Panc1 (cell line): Measurements from ENCODE around the gene MAD1L1. TPM values are rescaled to one million over a fixed set of nuclear protein-coding genes. Genes with fewer than 3 reads are reported as not detected.

ENCODE experiments used
- ATAC-seq: fragments of 200-7000 bp; cut with Tn5 transposase; 2 replicates; pipeline ENCODE4 v1.9.1; 2020; ENCODE audit warnings: mild to moderate bottlenecking, moderate library complexity
- BruUV-seq: library from RNA; stranded (reverse); fragments of 400-500 nt; replicated peaks from 2 replicates; lab custom pipeline; 2021; lab: Mats Ljungman, UMichigan
- CTCF ChIA-PET: fragments of 300-600 bp; sonication (Branson Sonifier 250); formaldehyde crosslinking; loops from one replicate; lab custom pipeline; 2022; ENCODE audit warnings: antibody characterized with exemption; lab: Charles Lee
- POLR2A ChIA-PET: fragments of 300-600 bp; sonication (Branson Sonifier 250); formaldehyde crosslinking; loops from one replicate; lab custom pipeline; 2022; ENCODE audit warnings: antibody characterized with exemption; lab: Charles Lee
- DNase-seq: peaks from one replicate; pipeline ENCODE4 v3.0.0-alpha.2; 2010; ENCODE audit warnings: low read depth, low spot score
- H3K27ac ChIP-seq: 2 replicates; pipeline ENCODE4 v1.5.1; 2011; ENCODE audit warnings: mild to moderate bottlenecking, low read length, inconsistent platforms
- H3K27me3 ChIP-seq: fragments of 200-500 bp; sonication (Bioruptor generic); 2 replicates; pipeline ENCODE4 v1.6.0; 2014; ENCODE audit warnings: low read length, inconsistent platforms; ENCODE audit not compliant: control insufficient read depth, insufficient read depth
- H3K36me3 ChIP-seq: fragments of 200-500 bp; sonication (Bioruptor generic); 2 replicates; pipeline ENCODE4 v1.5.1; 2014; ENCODE audit warnings: inconsistent platforms, mild to moderate bottlenecking, low read length, moderate library complexity; ENCODE audit not compliant: control insufficient read depth, insufficient read depth
- H3K4me1 ChIP-seq: 2 replicates; pipeline ENCODE4 v1.5.1; 2011; ENCODE audit warnings: inconsistent platforms, mild to moderate bottlenecking, low read length, moderate library complexity; ENCODE audit not compliant: control insufficient read depth, insufficient read depth
- H3K4me3 ChIP-seq, 2 experiments: 2 replicates each; pipeline ENCODE4 v1.5.1; 2011 to 2012; ENCODE audit warnings: low read depth in 2 of 2, low read length in 2 of 2, mild to moderate bottlenecking in 2 of 2, inconsistent platforms in 1 of 2, moderate library complexity in 1 of 2
- H3K9me3 ChIP-seq: fragments of 200-500 bp; sonication (Bioruptor generic); 2 replicates; pipeline ENCODE4 v1.5.1; 2014; ENCODE audit warnings: low read depth, mild to moderate bottlenecking, inconsistent platforms, low read length, moderate library complexity; ENCODE audit not compliant: control insufficient read depth, insufficient read depth
- POLR2AphosphoS5 ChIP-seq: IDR thresholded peaks from 2 replicates; pipeline ENCODE4 v1.6.1; 2012; ENCODE audit warnings: mild to moderate bottlenecking, low read depth, low read length, moderate library complexity
- SIN3A ChIP-seq: IDR thresholded peaks from 2 replicates; pipeline ENCODE4 v1.6.1; 2012; ENCODE audit warnings: low read depth, mild to moderate bottlenecking, low read length, moderate library complexity, borderline replicate concordance; ENCODE audit not compliant: insufficient read depth
- TCF7L2 ChIP-seq: IDR thresholded peaks from 2 replicates; pipeline ENCODE4 v1.6.1; 2011; ENCODE audit warnings: mild to moderate bottlenecking, low read depth, low read length, inconsistent platforms
- in situ Hi-C: cut with HindIII; loops from 2 replicates; pipeline ENCODE4 v1.10.0; 2016; ENCODE audit warnings: low sequenced_read_pairs, low pct_unique_long_range_greater_than_20kb
- intact Hi-C: fragments of 100-400 bp; cut with micrococcal nuclease; formaldehyde crosslinking; loops from one replicate; pipeline ENCODE4 v1.10.0; 2022; ENCODE audit not compliant: unreplicated experiment
- total RNA-seq: library from RNA; stranded (reverse); gene quantifications from one replicate; pipeline ENCODE4 v1.2.1, GENCODE V29; 2021; ENCODE audit not compliant: unreplicated experiment
- TF ChIP-seq, protein P1 (sequence below), 2 experiments: IDR thresholded peaks; 2 replicates each; pipeline ENCODE4 v1.6.1; 2011 to 2012; ENCODE audit warnings: low read depth in 2 of 2, control low read depth in 1 of 2, low read length in 1 of 2, mild to moderate bottlenecking in 1 of 2, moderate library complexity in 1 of 2; ENCODE audit not compliant: insufficient read depth in 1 of 2
- TF ChIP-seq, protein P2 (sequence below): fragments of 450-650 bp; IDR thresholded peaks from 2 replicates; pipeline ENCODE4 v1.5.1; 2017; ENCODE audit warnings: mild to moderate bottlenecking

The MAD1L1 gene
- total RNA-seq, 1 experiment from 2014 or later = 70.8 TPM

GRCh38 chr7:2224934-2225333 lies 7.8 kb downstream of the MAD1L1 start:
- ATAC-seq (no peak), DNase-seq (no peak)
- intact Hi-C loops = no loop called here
- no peaks in the 10 kb centered on the region for H3K9me3 ChIP-seq
- H3K27me3 ChIP-seq = no peaks in the 10 kb centered on the region
- TF ChIP-seq, protein P1, sequence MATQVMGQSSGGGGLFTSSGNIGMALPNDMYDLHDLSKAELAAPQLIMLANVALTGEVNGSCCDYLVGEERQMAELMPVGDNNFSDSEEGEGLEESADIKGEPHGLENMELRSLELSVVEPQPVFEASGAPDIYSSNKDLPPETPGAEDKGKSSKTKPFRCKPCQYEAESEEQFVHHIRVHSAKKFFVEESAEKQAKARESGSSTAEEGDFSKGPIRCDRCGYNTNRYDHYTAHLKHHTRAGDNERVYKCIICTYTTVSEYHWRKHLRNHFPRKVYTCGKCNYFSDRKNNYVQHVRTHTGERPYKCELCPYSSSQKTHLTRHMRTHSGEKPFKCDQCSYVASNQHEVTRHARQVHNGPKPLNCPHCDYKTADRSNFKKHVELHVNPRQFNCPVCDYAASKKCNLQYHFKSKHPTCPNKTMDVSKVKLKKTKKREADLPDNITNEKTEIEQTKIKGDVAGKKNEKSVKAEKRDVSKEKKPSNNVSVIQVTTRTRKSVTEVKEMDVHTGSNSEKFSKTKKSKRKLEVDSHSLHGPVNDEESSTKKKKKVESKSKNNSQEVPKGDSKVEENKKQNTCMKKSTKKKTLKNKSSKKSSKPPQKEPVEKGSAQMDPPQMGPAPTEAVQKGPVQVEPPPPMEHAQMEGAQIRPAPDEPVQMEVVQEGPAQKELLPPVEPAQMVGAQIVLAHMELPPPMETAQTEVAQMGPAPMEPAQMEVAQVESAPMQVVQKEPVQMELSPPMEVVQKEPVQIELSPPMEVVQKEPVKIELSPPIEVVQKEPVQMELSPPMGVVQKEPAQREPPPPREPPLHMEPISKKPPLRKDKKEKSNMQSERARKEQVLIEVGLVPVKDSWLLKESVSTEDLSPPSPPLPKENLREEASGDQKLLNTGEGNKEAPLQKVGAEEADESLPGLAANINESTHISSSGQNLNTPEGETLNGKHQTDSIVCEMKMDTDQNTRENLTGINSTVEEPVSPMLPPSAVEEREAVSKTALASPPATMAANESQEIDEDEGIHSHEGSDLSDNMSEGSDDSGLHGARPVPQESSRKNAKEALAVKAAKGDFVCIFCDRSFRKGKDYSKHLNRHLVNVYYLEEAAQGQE (IDR thresholded peaks at IDR 0.05; ENCODE audit: insufficient read depth in 1 of 2, low read depth in 2 of 2, low read length in 1 of 2) = no peak
- TF ChIP-seq, protein P2, sequence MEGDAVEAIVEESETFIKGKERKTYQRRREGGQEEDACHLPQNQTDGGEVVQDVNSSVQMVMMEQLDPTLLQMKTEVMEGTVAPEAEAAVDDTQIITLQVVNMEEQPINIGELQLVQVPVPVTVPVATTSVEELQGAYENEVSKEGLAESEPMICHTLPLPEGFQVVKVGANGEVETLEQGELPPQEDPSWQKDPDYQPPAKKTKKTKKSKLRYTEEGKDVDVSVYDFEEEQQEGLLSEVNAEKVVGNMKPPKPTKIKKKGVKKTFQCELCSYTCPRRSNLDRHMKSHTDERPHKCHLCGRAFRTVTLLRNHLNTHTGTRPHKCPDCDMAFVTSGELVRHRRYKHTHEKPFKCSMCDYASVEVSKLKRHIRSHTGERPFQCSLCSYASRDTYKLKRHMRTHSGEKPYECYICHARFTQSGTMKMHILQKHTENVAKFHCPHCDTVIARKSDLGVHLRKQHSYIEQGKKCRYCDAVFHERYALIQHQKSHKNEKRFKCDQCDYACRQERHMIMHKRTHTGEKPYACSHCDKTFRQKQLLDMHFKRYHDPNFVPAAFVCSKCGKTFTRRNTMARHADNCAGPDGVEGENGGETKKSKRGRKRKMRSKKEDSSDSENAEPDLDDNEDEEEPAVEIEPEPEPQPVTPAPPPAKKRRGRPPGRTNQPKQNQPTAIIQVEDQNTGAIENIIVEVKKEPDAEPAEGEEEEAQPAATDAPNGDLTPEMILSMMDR = no peak
- TF ChIP-seq SIN3A (no peak), POLR2AphosphoS5 (no peak), TCF7L2 (no peak)
- CTCF ChIA-PET = no interaction called here
- H3K36me3 ChIP-seq = peaks cover 7% of the 10 kb centered on the region
- BruUV-seq = no TSS peak
- POLR2A ChIA-PET = no interaction called here
- in situ Hi-C loops = no loop called here
- H3K27ac ChIP-seq = no peak overlapping the region
- no peak overlapping the region for H3K4me3 ChIP-seq
- H3K4me1 ChIP-seq = no peaks in the 10 kb centered on the region

DNA sequence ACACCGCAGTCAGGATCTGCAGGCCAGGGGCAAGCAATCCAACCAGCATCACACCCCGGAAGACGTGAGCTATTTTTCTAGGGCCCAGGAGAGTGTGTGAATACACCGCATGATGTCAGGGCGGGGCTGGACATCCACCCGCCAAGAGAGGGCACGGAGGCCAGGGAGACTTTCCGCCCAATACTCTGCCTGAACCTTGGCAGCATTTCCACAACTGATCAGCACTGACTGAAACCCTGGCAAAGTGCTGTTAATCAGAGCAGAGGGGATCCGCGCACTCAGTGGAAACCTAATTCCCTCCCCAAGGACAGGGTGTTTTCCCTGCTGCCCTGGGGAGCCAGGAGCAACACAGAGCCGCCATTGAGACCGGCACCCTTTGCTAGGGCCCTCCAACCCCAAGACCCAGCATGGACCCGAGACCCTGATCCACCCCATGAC lies 8.2 kb downstream of the MAD1L1 start:
- no TSS peak for BruUV-seq
- H3K36me3 ChIP-seq = peaks cover 6% of the 10 kb centered on the region
- CTCF ChIA-PET = no interaction called here
- H3K4me3 ChIP-seq = no peak overlapping the region
- no peaks in the 10 kb centered on the region for H3K9me3 ChIP-seq
- TF ChIP-seq, protein P2 = no peak
- TF ChIP-seq SIN3A = no peak
- H3K27me3 ChIP-seq = no peaks in the 10 kb centered on the region
- intact Hi-C loops = no loop called here
- H3K4me1 ChIP-seq = no peaks in the 10 kb centered on the region
- H3K27ac ChIP-seq = no peak overlapping the region
- POLR2A ChIA-PET = no interaction called here
- ATAC-seq = no peak
- in situ Hi-C loops = no loop called here
- DNase-seq = no peak

- no peak for ATAC-seq
- no TSS peak for BruUV-seq
- in situ Hi-C loops = no loop called here
- Histone ChIP-seq H3K4me1 (no peaks in the 10 kb centered on the region), H3K27me3 (no peaks in the 10 kb centered on the region), H3K9me3 (no peaks in the 10 kb centered on the region), H3K36me3 (peaks cover 2% of the 10 kb centered on the region), H3K27ac (no peak overlapping the region), H3K4me3 (no peak overlapping the region)
- intact Hi-C loops = no loop called here
- TF ChIP-seq TCF7L2 (no peak), POLR2AphosphoS5 (no peak), SIN3A (no peak)
- TF ChIP-seq, protein P2 = no peak
- TF ChIP-seq, protein P1 (IDR thresholded peaks at IDR 0.05; ENCODE audit: insufficient read depth in 1 of 2, low read depth in 2 of 2, low read length in 1 of 2) = no peak
- ChIA-PET CTCF (no interaction called here), POLR2A (interaction anchor here (0.7 kb wide), 1 partner anchor 29 kb away, joined by 3 read pairs; no protein-coding TSS in a partner anchor)
- DNase-seq = no peak
Measured at GRCh38 chr7:2223321-2223720, 9.4 kb downstream of the MAD1L1 start.
